Upper lobe of left lung (tissue), 6 donors: ENCODE data around the gene PDZD2. TPM values are rescaled to one million over a fixed set of nuclear protein-coding genes. Genes with fewer than 3 reads are reported as not detected.
"Not testable (repeated sequence)": the region's sequence is repeated elsewhere in the genome, so short reads cannot be mapped to it uniquely, and the experiment has no call there.

Experiments used
- ATAC-seq, 2 donors: fragments of 200-7000 bp; cut with Tn5 transposase; one replicate each; pipeline ENCODE4 v1.9.1; 2022; ENCODE audit warnings: mild to moderate bottlenecking in 2 of 2, moderate library complexity in 2 of 2; ENCODE audit not compliant: low FRiP score in 2 of 2
- DNase-seq, 2 donors: peaks; one replicate each; pipeline ENCODE4 v3.0.0-alpha.2; 2019 to 2020
- H3K27ac ChIP-seq, 4 donors: fragments of 200-600 bp; sonication (generic); one replicate each; pipeline ENCODE4 v1.5.1; 2016 to 2019
- H3K27me3 ChIP-seq, 4 donors: fragments of 200-600 bp; sonication (generic); one replicate each; pipeline ENCODE4 v1.5.1; 2017 to 2019
- H3K36me3 ChIP-seq, 4 donors: fragments of 200-600 bp; sonication (generic); one replicate each; pipeline ENCODE4 v1.5.1; 2016 to 2019
- H3K4me1 ChIP-seq, 4 donors: fragments of 200-600 bp; sonication (generic); one replicate each; pipeline ENCODE4 v1.5.1; 2018 to 2019
- H3K4me3 ChIP-seq, 4 donors: fragments of 200-600 bp; sonication (generic); one replicate each; pipeline ENCODE4 v1.5.1; 2017 to 2019; ENCODE audit warnings: mild to moderate bottlenecking in 2 of 4, moderate library complexity in 1 of 4
- H3K9me3 ChIP-seq, 4 donors: fragments of 200-600 bp; sonication (generic); one replicate each; pipeline ENCODE4 v1.5.1; 2018 to 2019
- EP300 ChIP-seq, 4 donors: sonication (generic); formaldehyde crosslinking; IDR thresholded peaks; one replicate each; pipeline ENCODE4 v1.5.1; 2017; ENCODE audit warnings: antibody characterized with exemption in 4 of 4, control low read depth in 2 of 4
- POLR2A ChIP-seq, 4 donors: fragments of 450-650 bp; IDR thresholded peaks; one replicate each; pipeline ENCODE4 v1.5.1; 2016 to 2017; ENCODE audit warnings: antibody characterized with exemption in 4 of 4, mild to moderate bottlenecking in 2 of 4
- POLR2AphosphoS5 ChIP-seq, 2 donors: sonication (generic); formaldehyde crosslinking; IDR thresholded peaks; one replicate each; pipeline ENCODE4 v1.5.1; 2017; ENCODE audit warnings: antibody characterized with exemption in 2 of 2
- WGBS, 2 donors: methylation state at CpG; one replicate each; pipeline ENCODE4 v1.1.5; 2017 to 2018; 5-methylcytosine and 5-hydroxymethylcytosine counted together
- total RNA-seq, 6 donors: library from RNA; depleted of rRNA in 4 of 6; stranded (reverse); fragments of >200 nt in 4 of 6; gene quantifications; one replicate each; pipeline versions ENCODE4 v1.1.0 to v1.2.1, GENCODE V29; 2016 to 2021
- TF ChIP-seq, protein P1 (sequence below), 6 experiments: fragments of 450-650 bp in 4 of 6; fragments of 200-600 bp in 2 of 6; sonication (generic) in 2 of 6; IDR thresholded peaks; one replicate each; pipeline ENCODE4 v1.5.1; 2016 to 2019; ENCODE audit warnings: antibody characterized with exemption in 6 of 6
- donor health status: DM: no; HTN: no; CAD: no; lungs with moderate emphysema.
- donor health status: DM: no; HTN: yes; CAD: no; lungs with severe emphysema.

Gene PDZD2
- total RNA-seq, 6 donors from 2014 or later: 53.4 to 73.6 (median 68.4) TPM

DNA sequence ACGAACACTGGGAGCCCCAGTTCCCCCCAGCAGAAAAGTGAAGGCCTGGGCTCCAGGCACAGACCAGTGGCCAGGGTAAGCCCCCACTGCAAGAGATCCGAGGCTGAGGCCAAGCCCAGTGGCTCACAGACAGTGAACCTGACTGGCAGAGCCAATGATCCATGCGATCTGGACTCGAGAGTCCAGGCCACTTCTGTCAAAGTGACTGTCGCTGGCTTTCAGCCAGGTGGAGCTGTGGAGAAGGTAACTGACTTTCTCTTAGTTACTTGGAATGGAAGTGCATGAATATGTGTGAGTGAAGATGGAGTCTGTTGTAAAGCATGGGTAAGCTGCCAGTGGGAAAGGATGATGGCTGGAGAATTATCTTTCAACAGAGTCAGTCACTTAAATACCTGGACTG is 435.5 kb downstream of the PDZD2 start:
- DNase-seq (no peak), ATAC-seq (no peak)
- no peaks in the 10 kb centered on the region for H3K9me3 ChIP-seq
- no peaks in the 10 kb centered on the region for H3K4me1 ChIP-seq
- peaks cover 4 to 56% (median 16%) of the 10 kb centered on the region in 4 donors for H3K36me3 ChIP-seq
- H3K27ac ChIP-seq: no peak overlapping the region
- TF ChIP-seq POLR2AphosphoS5 (IDR thresholded peaks at IDR 0.05) (no peak), EP300 (IDR thresholded peaks at IDR 0.05) (no peak), POLR2A (IDR thresholded peaks at IDR 0.05) (no peak)
- TF ChIP-seq, protein P1, sequence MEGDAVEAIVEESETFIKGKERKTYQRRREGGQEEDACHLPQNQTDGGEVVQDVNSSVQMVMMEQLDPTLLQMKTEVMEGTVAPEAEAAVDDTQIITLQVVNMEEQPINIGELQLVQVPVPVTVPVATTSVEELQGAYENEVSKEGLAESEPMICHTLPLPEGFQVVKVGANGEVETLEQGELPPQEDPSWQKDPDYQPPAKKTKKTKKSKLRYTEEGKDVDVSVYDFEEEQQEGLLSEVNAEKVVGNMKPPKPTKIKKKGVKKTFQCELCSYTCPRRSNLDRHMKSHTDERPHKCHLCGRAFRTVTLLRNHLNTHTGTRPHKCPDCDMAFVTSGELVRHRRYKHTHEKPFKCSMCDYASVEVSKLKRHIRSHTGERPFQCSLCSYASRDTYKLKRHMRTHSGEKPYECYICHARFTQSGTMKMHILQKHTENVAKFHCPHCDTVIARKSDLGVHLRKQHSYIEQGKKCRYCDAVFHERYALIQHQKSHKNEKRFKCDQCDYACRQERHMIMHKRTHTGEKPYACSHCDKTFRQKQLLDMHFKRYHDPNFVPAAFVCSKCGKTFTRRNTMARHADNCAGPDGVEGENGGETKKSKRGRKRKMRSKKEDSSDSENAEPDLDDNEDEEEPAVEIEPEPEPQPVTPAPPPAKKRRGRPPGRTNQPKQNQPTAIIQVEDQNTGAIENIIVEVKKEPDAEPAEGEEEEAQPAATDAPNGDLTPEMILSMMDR (IDR thresholded peaks at IDR 0.05): no peak
- 65 to 82% methylated on average over 1 to 5 of the region's 5 CpGs for WGBS, 2 donors
- no peaks in the 10 kb centered on the region for H3K27me3 ChIP-seq
- no peak overlapping the region for H3K4me3 ChIP-seq

DNA sequence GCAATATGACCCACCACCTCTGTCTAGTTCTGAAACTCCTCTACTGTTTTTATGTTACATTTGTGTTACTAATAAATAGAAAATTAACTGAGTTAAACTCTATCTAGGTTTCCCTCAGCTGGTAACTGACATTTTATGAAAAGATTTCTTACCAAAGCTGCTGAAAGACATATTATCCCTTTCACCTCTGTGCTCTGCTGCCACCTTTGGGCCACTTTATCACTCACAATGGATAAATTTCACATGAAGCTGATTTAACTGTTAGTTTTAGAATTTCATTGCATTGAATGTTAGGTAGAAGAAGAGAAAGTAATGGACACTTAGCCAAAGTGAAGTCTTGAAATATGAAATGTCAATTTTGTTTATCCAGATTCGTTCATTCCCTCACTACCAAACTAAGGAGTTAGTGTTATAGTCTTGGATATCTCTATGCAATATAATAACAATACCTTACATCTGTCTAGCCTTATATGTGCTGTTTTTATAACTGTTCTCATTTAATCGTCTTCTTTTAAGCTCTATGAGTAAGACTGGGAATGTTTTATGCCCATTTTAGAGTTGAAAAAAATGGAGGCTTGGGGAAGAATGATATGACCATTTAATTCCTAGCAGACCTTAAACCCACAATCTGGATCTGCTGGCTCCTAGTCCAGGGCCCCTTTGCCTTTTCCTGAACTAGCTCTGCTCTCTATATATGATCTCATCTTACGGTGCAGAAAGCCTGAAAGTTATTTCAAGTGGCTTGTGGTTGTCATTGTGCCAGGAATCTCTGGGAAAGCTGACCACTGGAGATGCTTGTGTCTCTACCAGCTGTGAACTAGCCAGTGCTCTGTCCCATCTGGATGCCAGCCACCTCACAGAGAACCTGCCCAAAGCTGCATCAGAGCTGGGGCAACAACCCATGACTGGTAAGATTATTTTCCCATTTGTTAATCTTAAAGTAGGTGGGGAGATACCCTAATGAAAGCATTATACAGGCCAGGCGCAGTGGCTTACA is 438.1 kb downstream of the PDZD2 start:
- peak in 1 of 2 donors; percentile 57 for ATAC-seq
- no peak overlapping the region for H3K27ac ChIP-seq
- WGBS, 2 donors: 36 to 53% methylated on average over 3 to 4 of the region's 4 CpGs

DNA sequence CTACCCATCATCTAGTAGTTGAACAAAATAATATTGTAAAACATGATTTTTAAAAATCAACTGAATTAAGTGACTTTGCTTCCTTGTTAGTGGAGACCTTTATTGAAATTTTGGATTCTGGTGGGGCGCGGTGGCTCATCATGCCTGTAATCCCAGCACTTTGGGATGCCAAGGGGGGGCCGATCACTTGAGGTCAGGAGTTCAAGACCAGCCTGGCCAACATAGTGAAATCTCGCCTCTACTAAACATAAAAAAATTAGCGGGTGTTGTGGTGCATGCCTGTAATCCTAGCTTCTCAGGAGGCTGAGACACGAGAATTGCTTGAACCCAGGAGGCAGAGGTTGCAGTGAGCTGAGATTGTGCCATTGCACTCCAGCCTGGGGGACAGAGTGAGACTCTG is 439.9 kb downstream of the PDZD2 start:
- peaks cover 0 to 20% (median 5%) of the 10 kb centered on the region in 4 donors for H3K36me3 ChIP-seq
- ATAC-seq, H3K9me3 ChIP-seq, H3K27ac ChIP-seq, H3K4me1 ChIP-seq, H3K4me3 ChIP-seq, H3K27me3 ChIP-seq, DNase-seq: not testable (repeated sequence)
- 90% methylated on average over 6 of the region's 6 CpGs for WGBS, 2 donors

More for the DNA sequence above, 438.1 kb downstream of the PDZD2 start:
- TF ChIP-seq, protein P1 (IDR thresholded peaks at IDR 0.05): peak; percentile 50 to 73 (median 60)
- TF ChIP-seq POLR2A (IDR thresholded peaks at IDR 0.05): no peak
- H3K4me3 ChIP-seq: no peak overlapping the region
- no peaks in the 10 kb centered on the region for H3K4me1 ChIP-seq
- no peaks in the 10 kb centered on the region for H3K27me3 ChIP-seq
- no peak for DNase-seq
- no peaks in the 10 kb centered on the region for H3K9me3 ChIP-seq
- peaks cover 4 to 39% (median 11%) of the 10 kb centered on the region in 4 donors for H3K36me3 ChIP-seq

DNA sequence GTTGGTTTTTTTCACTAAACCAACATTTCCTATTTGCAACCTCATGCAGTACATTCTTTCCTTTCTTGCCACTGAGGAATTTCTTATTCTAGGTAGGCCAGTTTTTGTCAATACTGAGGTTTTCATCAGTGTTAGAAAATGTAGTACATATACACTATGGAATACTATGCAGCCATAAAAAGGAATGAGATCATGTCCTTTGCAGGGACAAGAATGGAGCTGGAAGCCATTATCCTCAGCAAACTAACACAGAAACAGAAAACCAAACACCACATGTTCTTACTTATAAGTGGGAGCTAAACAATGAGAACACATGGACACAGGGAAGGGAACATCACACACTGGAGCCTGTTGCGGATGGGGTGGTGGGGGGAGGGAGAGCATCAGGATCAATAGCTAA is 441.6 kb downstream of the PDZD2 start:
- not testable (repeated sequence) for H3K4me3 ChIP-seq, H3K27ac ChIP-seq, H3K27me3 ChIP-seq, DNase-seq, H3K9me3 ChIP-seq, H3K4me1 ChIP-seq, ATAC-seq
- H3K36me3 ChIP-seq: peaks cover 0 to 15% (median 0%) of the 10 kb centered on the region in 4 donors
- WGBS, 2 donors: 100% methylated on average over 1 of the region's 1 CpG

DNA sequence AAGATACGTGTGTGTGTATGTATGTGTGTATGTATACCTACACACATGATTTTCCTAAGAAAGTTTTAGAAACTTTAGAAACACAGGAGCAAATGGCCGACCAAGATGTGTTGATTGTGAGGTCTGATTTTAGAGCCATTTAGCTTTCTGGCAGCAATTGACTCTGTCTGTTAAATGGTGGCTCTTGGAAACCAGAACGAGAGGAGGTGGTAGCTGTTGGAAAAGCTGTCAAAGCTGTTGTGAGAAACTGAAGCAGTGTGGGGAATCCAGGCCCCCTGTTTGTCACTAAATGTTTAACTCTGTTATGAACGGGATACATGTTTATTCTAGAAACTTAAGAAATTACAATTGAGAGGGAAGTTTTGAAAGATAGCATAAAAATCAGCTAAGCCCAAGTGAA is 443.8 kb downstream of the PDZD2 start:
- Histone ChIP-seq H3K9me3 (no peaks in the 10 kb centered on the region), H3K4me1 (no peaks in the 10 kb centered on the region), H3K27ac (no peak overlapping the region), H3K27me3 (no peaks in the 10 kb centered on the region), H3K36me3 (peaks cover 0 to 29% (median 8%) of the 10 kb centered on the region in 4 donors), H3K4me3 (no peak overlapping the region)
- DNase-seq: no peak
- no peak for ATAC-seq
- 86 to 89% methylated on average over 4 of the region's 4 CpGs for WGBS, 2 donors
- TF ChIP-seq POLR2AphosphoS5 (IDR thresholded peaks at IDR 0.05) (no peak), POLR2A (IDR thresholded peaks at IDR 0.05) (no peak), EP300 (IDR thresholded peaks at IDR 0.05) (no peak)
- TF ChIP-seq, protein P1 (IDR thresholded peaks at IDR 0.05): no peak
